Endodermal cell (in vitro differentiated cells): ENCODE results near the gene SSTR4. TPM values are rescaled to one million over a fixed set of nuclear protein-coding genes. Genes with fewer than 3 reads are reported as not detected.

ENCODE experiments used
- DNase-seq: peaks from one replicate; pipeline ENCODE4 v3.0.0-alpha.2; 2017
- H3K27ac ChIP-seq: 2 replicates; pipeline ENCODE4 v1.5.1; 2013; ENCODE audit warnings: mild to moderate bottlenecking, low read depth, low read length, moderate library complexity
- H3K27me3 ChIP-seq: 2 replicates; pipeline ENCODE4 v1.6.1; 2013; ENCODE audit warnings: mild to moderate bottlenecking, low read length, moderate library complexity; ENCODE audit not compliant: insufficient read depth, control insufficient read depth, poor library complexity, severe bottlenecking
- H3K36me3 ChIP-seq: 2 replicates; pipeline ENCODE4 v1.7.0; 2013; ENCODE audit warnings: mild to moderate bottlenecking, low read length, moderate library complexity; ENCODE audit not compliant: control insufficient read depth, insufficient read depth
- H3K4me1 ChIP-seq: one replicate; pipeline ENCODE4 v1.7.0; 2013; ENCODE audit warnings: low read length; ENCODE audit not compliant: control insufficient read depth, insufficient read depth
- H3K4me3 ChIP-seq: 2 replicates; pipeline ENCODE4 v1.5.1; 2013; ENCODE audit warnings: mild to moderate bottlenecking, low read length, moderate library complexity
- H3K9ac ChIP-seq: 2 replicates; pipeline ENCODE4 v1.6.1; 2013; ENCODE audit warnings: mild to moderate bottlenecking, low read length, moderate library complexity; ENCODE audit not compliant: poor library complexity, severe bottlenecking; ENCODE audit errors: extremely low read depth
- H3K9me3 ChIP-seq: 2 replicates; pipeline ENCODE4 v1.6.1; 2013; ENCODE audit warnings: mild to moderate bottlenecking, low read length, moderate library complexity; ENCODE audit not compliant: control insufficient read depth
- H3K27ac Mint-ChIP-seq: 2 replicates; pipeline ENCODE4 v1.8.0; 2020; ENCODE audit warnings: mixed read lengths
- H3K27me3 Mint-ChIP-seq: 2 replicates; pipeline ENCODE4 v1.8.0; 2021; ENCODE audit warnings: mild to moderate bottlenecking, mixed read lengths; ENCODE audit not compliant: insufficient read depth
- H3K36me3 Mint-ChIP-seq: 2 replicates; pipeline ENCODE4 v1.8.0; 2020; ENCODE audit warnings: low read depth, mixed read lengths
- H3K4me1 Mint-ChIP-seq: 2 replicates; pipeline ENCODE4 v1.8.0; 2020; ENCODE audit warnings: mixed read lengths
- H3K4me3 Mint-ChIP-seq: 2 replicates; pipeline ENCODE4 v1.8.0; 2020; ENCODE audit warnings: mild to moderate bottlenecking, moderate library complexity, mixed read lengths
- H3K9me3 Mint-ChIP-seq: 2 replicates; pipeline ENCODE4 v1.8.0; 2020; ENCODE audit warnings: mild to moderate bottlenecking, mixed read lengths
- WGBS, 2 experiments: methylation state at CpG; one replicate each; pipeline versions ENCODE4 v1.1.5 to v1.1.7; 2013; ENCODE audit warnings: missing lambda C conversion rate in 2 of 2, mixed read lengths in 1 of 2; ENCODE audit not compliant: insufficient coverage in 1 of 2, insufficient read length in 1 of 2; 5-methylcytosine and 5-hydroxymethylcytosine counted together
- total RNA-seq, 2 donors: library from RNA; stranded (reverse); fragmentation: NEBNext Ultra II Directional in 1 of 2; extraction: Animal tissue kit (Norgen Biotek cat#: 25700) in 1 of 2; gene quantifications; 2 replicates in 1 of 2; 3 replicates in 1 of 2; pipeline ENCODE4 v1.2.1, GENCODE V29; 2021
- TF ChIP-seq, protein P1 (sequence below): fragments of 200-600 bp; sonication (generic); conservative IDR thresholded peaks from 2 replicates; pipeline ENCODE4 v1.5.0; 2021; ENCODE audit warnings: antibody characterized with exemption, mild to moderate bottlenecking

Gene SSTR4
- total RNA-seq, 2 donors from 2014 or later: 0.40 TPM; not detected in 1

DNA sequence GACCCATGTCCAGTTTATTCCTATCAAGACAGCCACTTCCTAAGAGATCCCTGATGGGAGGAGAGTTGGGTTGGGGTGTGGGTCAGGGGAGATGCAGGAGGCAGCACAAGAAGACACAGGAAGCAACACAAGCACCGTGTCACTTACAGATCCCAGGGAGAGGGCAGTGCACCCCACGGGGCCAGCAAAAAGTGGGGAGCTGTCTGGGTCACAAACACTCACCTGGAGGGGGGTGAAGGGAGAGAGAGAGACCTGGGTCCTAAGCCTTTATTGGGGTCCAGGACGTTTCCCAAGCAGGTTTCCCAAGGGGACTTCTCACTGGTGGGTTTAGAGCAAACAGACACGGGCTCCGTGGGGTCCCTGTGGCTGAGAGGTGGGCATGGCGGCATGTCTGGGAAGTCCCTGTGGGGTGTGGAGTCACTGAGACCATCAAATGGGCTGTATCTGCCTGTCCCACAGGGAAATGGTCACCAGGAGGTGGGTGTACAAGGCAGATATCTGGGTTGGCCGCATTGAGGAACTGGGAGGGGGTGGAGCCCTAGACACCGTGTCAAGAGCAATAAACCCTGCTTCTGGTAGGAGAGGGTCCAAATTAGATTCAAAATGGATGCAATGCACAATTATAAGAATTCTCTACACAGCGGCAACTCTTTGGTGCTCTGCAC is 52.6 kb downstream of the SSTR4 start:
- no peak for DNase-seq
- Mint-ChIP-seq H3K4me1 (peaks cover 17% of the 10 kb centered on the region), H3K9me3 (no peaks in the 10 kb centered on the region), H3K36me3 (no peaks in the 10 kb centered on the region), H3K4me3 (no peak overlapping the region), H3K27ac (no peak overlapping the region), H3K27me3 (no peaks in the 10 kb centered on the region)
- Histone ChIP-seq H3K9me3 (no peaks in the 10 kb centered on the region), H3K9ac (no peak overlapping the region), H3K27me3 (no peaks in the 10 kb centered on the region), H3K27ac (no peak overlapping the region), H3K4me1 (peaks cover 9% of the 10 kb centered on the region), H3K4me3 (no peak overlapping the region), H3K36me3 (no peaks in the 10 kb centered on the region)
- 90 to 100% methylated on average over 7 to 9 of the region's 9 CpGs for WGBS, 2 experiments
- TF ChIP-seq, protein P1, sequence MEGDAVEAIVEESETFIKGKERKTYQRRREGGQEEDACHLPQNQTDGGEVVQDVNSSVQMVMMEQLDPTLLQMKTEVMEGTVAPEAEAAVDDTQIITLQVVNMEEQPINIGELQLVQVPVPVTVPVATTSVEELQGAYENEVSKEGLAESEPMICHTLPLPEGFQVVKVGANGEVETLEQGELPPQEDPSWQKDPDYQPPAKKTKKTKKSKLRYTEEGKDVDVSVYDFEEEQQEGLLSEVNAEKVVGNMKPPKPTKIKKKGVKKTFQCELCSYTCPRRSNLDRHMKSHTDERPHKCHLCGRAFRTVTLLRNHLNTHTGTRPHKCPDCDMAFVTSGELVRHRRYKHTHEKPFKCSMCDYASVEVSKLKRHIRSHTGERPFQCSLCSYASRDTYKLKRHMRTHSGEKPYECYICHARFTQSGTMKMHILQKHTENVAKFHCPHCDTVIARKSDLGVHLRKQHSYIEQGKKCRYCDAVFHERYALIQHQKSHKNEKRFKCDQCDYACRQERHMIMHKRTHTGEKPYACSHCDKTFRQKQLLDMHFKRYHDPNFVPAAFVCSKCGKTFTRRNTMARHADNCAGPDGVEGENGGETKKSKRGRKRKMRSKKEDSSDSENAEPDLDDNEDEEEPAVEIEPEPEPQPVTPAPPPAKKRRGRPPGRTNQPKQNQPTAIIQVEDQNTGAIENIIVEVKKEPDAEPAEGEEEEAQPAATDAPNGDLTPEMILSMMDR: no peak

Other genes with a start within 250 kb of the SSTR4 start
- 1 to 10 TPM; 1.2 to 2.0 TPM for gene THBD, start 14.4 kb downstream of the SSTR4 start, total RNA-seq
- under 1 TPM in 1 of 2 donors, not detected in 1; 0.04 TPM for gene CD93, start 51.0 kb downstream of the SSTR4 start, total RNA-seq